Panc1 (cell line): Measurements from ENCODE around the gene BCO1.

Experiments used
- POLR2AphosphoS5 ChIP-seq: IDR thresholded peaks from 2 replicates; pipeline ENCODE4 v1.6.1; 2012; ENCODE audit warnings: mild to moderate bottlenecking, low read depth, low read length, moderate library complexity
- SIN3A ChIP-seq: IDR thresholded peaks from 2 replicates; pipeline ENCODE4 v1.6.1; 2012; ENCODE audit warnings: low read depth, mild to moderate bottlenecking, low read length, moderate library complexity, borderline replicate concordance; ENCODE audit not compliant: insufficient read depth
- TCF7L2 ChIP-seq: IDR thresholded peaks from 2 replicates; pipeline ENCODE4 v1.6.1; 2011; ENCODE audit warnings: mild to moderate bottlenecking, low read depth, low read length, inconsistent platforms
- TF ChIP-seq, protein P1 (sequence below): fragments of 450-650 bp; IDR thresholded peaks from 2 replicates; pipeline ENCODE4 v1.5.1; 2017; ENCODE audit warnings: mild to moderate bottlenecking
- TF ChIP-seq, protein P2 (sequence below), 2 experiments: IDR thresholded peaks; 2 replicates each; pipeline ENCODE4 v1.6.1; 2011 to 2012; ENCODE audit warnings: low read depth in 2 of 2, control low read depth in 1 of 2, low read length in 1 of 2, mild to moderate bottlenecking in 1 of 2, moderate library complexity in 1 of 2; ENCODE audit not compliant: insufficient read depth in 1 of 2

DNA sequence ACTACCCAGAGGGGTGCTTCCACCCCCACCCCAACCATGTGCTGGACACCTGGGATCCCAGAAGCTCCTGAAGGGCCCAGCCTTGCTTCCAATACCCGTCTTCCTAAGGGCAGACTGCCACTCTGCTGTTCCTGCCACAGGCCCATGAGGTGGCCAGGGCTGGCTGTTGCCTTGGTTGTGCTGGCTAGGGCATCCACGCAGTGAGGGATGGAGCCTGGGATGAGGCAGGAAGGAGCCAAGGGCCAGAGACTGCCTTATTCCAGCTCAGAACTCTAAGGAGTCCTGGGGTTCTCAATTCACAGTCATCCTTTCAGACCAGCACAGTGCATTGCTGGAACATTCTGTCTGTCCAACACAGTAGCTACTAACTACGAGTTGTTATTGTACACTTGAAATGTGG is 37.8 kb downstream of the BCO1 start:
- TF ChIP-seq, protein P1, sequence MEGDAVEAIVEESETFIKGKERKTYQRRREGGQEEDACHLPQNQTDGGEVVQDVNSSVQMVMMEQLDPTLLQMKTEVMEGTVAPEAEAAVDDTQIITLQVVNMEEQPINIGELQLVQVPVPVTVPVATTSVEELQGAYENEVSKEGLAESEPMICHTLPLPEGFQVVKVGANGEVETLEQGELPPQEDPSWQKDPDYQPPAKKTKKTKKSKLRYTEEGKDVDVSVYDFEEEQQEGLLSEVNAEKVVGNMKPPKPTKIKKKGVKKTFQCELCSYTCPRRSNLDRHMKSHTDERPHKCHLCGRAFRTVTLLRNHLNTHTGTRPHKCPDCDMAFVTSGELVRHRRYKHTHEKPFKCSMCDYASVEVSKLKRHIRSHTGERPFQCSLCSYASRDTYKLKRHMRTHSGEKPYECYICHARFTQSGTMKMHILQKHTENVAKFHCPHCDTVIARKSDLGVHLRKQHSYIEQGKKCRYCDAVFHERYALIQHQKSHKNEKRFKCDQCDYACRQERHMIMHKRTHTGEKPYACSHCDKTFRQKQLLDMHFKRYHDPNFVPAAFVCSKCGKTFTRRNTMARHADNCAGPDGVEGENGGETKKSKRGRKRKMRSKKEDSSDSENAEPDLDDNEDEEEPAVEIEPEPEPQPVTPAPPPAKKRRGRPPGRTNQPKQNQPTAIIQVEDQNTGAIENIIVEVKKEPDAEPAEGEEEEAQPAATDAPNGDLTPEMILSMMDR, result no peak
- TF ChIP-seq POLR2AphosphoS5, result no peak
- TF ChIP-seq, protein P2, sequence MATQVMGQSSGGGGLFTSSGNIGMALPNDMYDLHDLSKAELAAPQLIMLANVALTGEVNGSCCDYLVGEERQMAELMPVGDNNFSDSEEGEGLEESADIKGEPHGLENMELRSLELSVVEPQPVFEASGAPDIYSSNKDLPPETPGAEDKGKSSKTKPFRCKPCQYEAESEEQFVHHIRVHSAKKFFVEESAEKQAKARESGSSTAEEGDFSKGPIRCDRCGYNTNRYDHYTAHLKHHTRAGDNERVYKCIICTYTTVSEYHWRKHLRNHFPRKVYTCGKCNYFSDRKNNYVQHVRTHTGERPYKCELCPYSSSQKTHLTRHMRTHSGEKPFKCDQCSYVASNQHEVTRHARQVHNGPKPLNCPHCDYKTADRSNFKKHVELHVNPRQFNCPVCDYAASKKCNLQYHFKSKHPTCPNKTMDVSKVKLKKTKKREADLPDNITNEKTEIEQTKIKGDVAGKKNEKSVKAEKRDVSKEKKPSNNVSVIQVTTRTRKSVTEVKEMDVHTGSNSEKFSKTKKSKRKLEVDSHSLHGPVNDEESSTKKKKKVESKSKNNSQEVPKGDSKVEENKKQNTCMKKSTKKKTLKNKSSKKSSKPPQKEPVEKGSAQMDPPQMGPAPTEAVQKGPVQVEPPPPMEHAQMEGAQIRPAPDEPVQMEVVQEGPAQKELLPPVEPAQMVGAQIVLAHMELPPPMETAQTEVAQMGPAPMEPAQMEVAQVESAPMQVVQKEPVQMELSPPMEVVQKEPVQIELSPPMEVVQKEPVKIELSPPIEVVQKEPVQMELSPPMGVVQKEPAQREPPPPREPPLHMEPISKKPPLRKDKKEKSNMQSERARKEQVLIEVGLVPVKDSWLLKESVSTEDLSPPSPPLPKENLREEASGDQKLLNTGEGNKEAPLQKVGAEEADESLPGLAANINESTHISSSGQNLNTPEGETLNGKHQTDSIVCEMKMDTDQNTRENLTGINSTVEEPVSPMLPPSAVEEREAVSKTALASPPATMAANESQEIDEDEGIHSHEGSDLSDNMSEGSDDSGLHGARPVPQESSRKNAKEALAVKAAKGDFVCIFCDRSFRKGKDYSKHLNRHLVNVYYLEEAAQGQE (IDR thresholded peaks at IDR 0.05; ENCODE audit: insufficient read depth in 1 of 2, low read depth in 2 of 2, low read length in 1 of 2), result no peak
- TF ChIP-seq TCF7L2, result no peak
- no peak for TF ChIP-seq SIN3A
